ENCODE data around the gene CASQ1. TPM values are rescaled to one million over a fixed set of nuclear protein-coding genes. Genes with fewer than 3 reads are reported as not detected.

CASQ1 gene
- total RNA-seq, 2 donors from 2014 or later, result 0.29 to 0.77 TPM

DNA sequence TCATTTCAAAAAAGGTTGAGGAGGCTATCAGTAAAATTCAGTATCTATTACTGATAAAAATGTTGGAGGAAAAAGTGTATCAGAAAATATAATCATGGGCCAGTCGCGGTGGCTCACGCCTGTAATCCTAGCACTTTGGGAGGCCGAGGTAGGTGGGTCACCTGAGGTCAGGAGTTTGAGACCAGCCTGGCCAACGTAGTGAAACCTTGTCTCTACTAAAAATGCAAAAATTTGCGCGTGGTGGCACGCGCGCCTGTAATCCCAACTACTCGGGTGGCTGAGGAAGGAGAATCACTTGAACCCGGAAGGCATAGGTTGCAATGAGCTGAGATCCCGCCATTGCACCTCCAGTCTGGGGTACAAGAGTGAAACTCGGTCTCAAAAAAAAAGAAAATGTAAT, 44.3 kb upstream of the CASQ1 start:
- Histone ChIP-seq H3K9me3 (ENCODE audit: control insufficient read depth, low read length) (no peaks in the 10 kb centered on the region), H3K4me1 (ENCODE audit: control insufficient read depth, insufficient read depth, low read length) (no peaks in the 10 kb centered on the region), H3K4me3 (ENCODE audit: low read length) (no peak overlapping the region), H3K27me3 (ENCODE audit: control insufficient read depth, insufficient read depth, low read length, poor library complexity, severe bottlenecking) (no peaks in the 10 kb centered on the region), H3K36me3 (ENCODE audit: control insufficient read depth, insufficient read depth, low read length) (no peaks in the 10 kb centered on the region), H3K27ac (ENCODE audit: low read depth, low read length) (no peak overlapping the region), H3K9ac (ENCODE audit: extremely low read depth, low read length, poor library complexity, severe bottlenecking) (no peak overlapping the region)
- Mint-ChIP-seq H3K4me3 (no peak overlapping the region), H3K9me3 (no peaks in the 10 kb centered on the region), H3K27ac (no peak overlapping the region), H3K36me3 (ENCODE audit: low read depth) (no peaks in the 10 kb centered on the region), H3K27me3 (ENCODE audit: insufficient read depth) (peaks cover 9% of the 10 kb centered on the region), H3K4me1 (peaks cover 10% of the 10 kb centered on the region)
- TF ChIP-seq, protein P1, sequence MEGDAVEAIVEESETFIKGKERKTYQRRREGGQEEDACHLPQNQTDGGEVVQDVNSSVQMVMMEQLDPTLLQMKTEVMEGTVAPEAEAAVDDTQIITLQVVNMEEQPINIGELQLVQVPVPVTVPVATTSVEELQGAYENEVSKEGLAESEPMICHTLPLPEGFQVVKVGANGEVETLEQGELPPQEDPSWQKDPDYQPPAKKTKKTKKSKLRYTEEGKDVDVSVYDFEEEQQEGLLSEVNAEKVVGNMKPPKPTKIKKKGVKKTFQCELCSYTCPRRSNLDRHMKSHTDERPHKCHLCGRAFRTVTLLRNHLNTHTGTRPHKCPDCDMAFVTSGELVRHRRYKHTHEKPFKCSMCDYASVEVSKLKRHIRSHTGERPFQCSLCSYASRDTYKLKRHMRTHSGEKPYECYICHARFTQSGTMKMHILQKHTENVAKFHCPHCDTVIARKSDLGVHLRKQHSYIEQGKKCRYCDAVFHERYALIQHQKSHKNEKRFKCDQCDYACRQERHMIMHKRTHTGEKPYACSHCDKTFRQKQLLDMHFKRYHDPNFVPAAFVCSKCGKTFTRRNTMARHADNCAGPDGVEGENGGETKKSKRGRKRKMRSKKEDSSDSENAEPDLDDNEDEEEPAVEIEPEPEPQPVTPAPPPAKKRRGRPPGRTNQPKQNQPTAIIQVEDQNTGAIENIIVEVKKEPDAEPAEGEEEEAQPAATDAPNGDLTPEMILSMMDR (conservative IDR thresholded peaks at IDR 0.05), result no peak
- no peak for DNase-seq
- WGBS, 2 experiments (ENCODE audit: insufficient coverage in 1 of 2, insufficient read length in 1 of 2), result 92 to 96% methylated on average over 13 to 14 of the region's 14 CpGs

DNA sequence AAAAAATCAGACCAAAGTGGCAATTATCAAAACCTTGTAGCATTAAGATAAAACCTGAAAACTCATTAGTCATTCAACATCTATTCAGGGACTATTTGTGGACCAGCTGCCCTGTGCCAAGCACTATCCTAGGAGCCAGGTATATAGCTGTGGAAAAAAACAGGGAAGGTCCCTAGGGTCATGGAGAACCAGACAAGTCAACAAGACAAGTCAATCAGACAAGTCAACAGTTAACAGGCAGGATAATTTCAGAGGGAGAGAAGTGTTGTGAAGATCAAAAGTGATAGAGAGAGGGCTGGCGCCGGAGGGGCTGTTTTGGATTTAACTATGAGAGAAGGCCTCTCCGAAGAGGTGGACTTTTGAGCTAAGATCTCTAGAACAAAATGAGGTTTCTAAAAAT, 42.3 kb upstream of the CASQ1 start:
- no peaks in the 10 kb centered on the region for H3K4me1 ChIP-seq (ENCODE audit: control insufficient read depth, insufficient read depth, low read length)
- no peak overlapping the region for H3K4me3 Mint-ChIP-seq
- no peak overlapping the region for H3K27ac Mint-ChIP-seq
- no peaks in the 10 kb centered on the region for H3K9me3 ChIP-seq (ENCODE audit: control insufficient read depth, low read length)
- H3K27ac ChIP-seq (ENCODE audit: low read depth, low read length), result no peak overlapping the region
- H3K4me1 Mint-ChIP-seq, result peaks cover 7% of the 10 kb centered on the region
- DNase-seq, result no peak
- no peaks in the 10 kb centered on the region for H3K36me3 Mint-ChIP-seq (ENCODE audit: low read depth)
- peaks cover 12% of the 10 kb centered on the region for H3K27me3 Mint-ChIP-seq (ENCODE audit: insufficient read depth)
- H3K9ac ChIP-seq (ENCODE audit: extremely low read depth, low read length, poor library complexity, severe bottlenecking), result no peak overlapping the region
- WGBS, 2 experiments (ENCODE audit: insufficient coverage in 1 of 2, insufficient read length in 1 of 2), result 98 to 100% methylated on average over 3 of the region's 3 CpGs
- H3K9me3 Mint-ChIP-seq, result no peaks in the 10 kb centered on the region
- TF ChIP-seq, protein P1 (conservative IDR thresholded peaks at IDR 0.05), result no peak
- no peaks in the 10 kb centered on the region for H3K27me3 ChIP-seq (ENCODE audit: control insufficient read depth, insufficient read depth, low read length, poor library complexity, severe bottlenecking)
- H3K36me3 ChIP-seq (ENCODE audit: control insufficient read depth, insufficient read depth, low read length), result no peaks in the 10 kb centered on the region
- H3K4me3 ChIP-seq (ENCODE audit: low read length), result no peak overlapping the region

DNA sequence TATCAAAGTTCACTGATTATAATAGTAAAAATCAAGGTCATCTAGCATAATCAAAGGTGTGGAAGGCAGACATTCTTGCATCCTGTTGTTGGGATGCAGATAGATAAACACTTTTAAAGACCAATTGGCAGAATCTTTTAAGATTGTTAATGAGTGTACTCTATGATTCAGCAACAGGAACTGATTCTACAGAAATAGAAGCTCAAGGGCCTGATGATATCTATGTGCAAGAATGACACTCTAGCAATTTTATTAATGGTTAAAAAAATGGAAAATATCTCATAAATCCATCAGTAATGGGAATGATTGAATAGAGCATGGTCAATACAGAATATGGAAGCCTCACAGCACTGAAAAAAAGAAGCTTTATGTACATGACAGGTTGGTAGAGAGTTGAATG, 41.1 kb upstream of the CASQ1 start:
- DNase-seq, result no peak
- peaks cover 8% of the 10 kb centered on the region for H3K27me3 Mint-ChIP-seq (ENCODE audit: insufficient read depth)
- H3K27ac Mint-ChIP-seq, result no peak overlapping the region
- H3K4me1 Mint-ChIP-seq, result peaks cover 2% of the 10 kb centered on the region
- H3K36me3 ChIP-seq (ENCODE audit: control insufficient read depth, insufficient read depth, low read length), result no peaks in the 10 kb centered on the region
- no peak overlapping the region for H3K4me3 ChIP-seq (ENCODE audit: low read length)
- no peak overlapping the region for H3K27ac ChIP-seq (ENCODE audit: low read depth, low read length)
- no peaks in the 10 kb centered on the region for H3K27me3 ChIP-seq (ENCODE audit: control insufficient read depth, insufficient read depth, low read length, poor library complexity, severe bottlenecking)
- no peaks in the 10 kb centered on the region for H3K4me1 ChIP-seq (ENCODE audit: control insufficient read depth, insufficient read depth, low read length)
- TF ChIP-seq, protein P1 (conservative IDR thresholded peaks at IDR 0.05), result no peak
- no peaks in the 10 kb centered on the region for H3K9me3 Mint-ChIP-seq
- H3K9me3 ChIP-seq (ENCODE audit: control insufficient read depth, low read length), result no peaks in the 10 kb centered on the region
- no peak overlapping the region for H3K9ac ChIP-seq (ENCODE audit: extremely low read depth, low read length, poor library complexity, severe bottlenecking)
- H3K4me3 Mint-ChIP-seq, result no peak overlapping the region
- no peaks in the 10 kb centered on the region for H3K36me3 Mint-ChIP-seq (ENCODE audit: low read depth)

Measured in endodermal cell (in vitro differentiated cells).